MM.1S (cell line): ENCODE data around the gene SAMD7.
A peak's percentile ranks its signal among the peaks of the same experiment; 100 is the strongest.

Experiments used
- DNase-seq: peaks from one replicate; pipeline ENCODE4 v3.0.0-alpha.2; 2015
- H2AFZ ChIP-seq: fragments of 300-600 bp; sonication (generic); 2 replicates; pipeline ENCODE4 v1.6.0; 2016; ENCODE audit warnings: antibody characterized with exemption, low read length
- H3F3A ChIP-seq: fragments of 300-600 bp; sonication (generic); 2 replicates; pipeline ENCODE4 v1.6.1; 2016; ENCODE audit warnings: mild to moderate bottlenecking, antibody characterized with exemption, low read length, moderate library complexity, mixed read lengths; ENCODE audit not compliant: insufficient read depth
- H3K27ac ChIP-seq: fragments of 300-600 bp; sonication (generic); 2 replicates; pipeline ENCODE4 v1.5.1; 2016; ENCODE audit warnings: mild to moderate bottlenecking, low read length
- H3K27me3 ChIP-seq: fragments of 300-600 bp; sonication (generic); replicated peaks from 2 replicates; pipeline ENCODE4 v1.6.0; 2016; ENCODE audit warnings: low read length; ENCODE audit not compliant: insufficient read depth
- H3K36me3 ChIP-seq: fragments of 300-600 bp; sonication (generic); replicated peaks from 2 replicates; pipeline ENCODE4 v1.6.1; 2016; ENCODE audit warnings: mild to moderate bottlenecking, low read length, mixed read lengths; ENCODE audit not compliant: insufficient read depth
- H3K4me1 ChIP-seq: fragments of 300-600 bp; sonication (generic); 2 replicates; pipeline ENCODE4 v1.6.1; 2016; ENCODE audit warnings: low read length, mixed read lengths
- H3K4me2 ChIP-seq: fragments of 300-600 bp; sonication (generic); 2 replicates; pipeline ENCODE4 v1.6.0; 2016; ENCODE audit warnings: low read depth, low read length
- H3K4me3 ChIP-seq: fragments of 300-600 bp; sonication (generic); 2 replicates; pipeline ENCODE4 v1.5.1; 2016; ENCODE audit warnings: low read length, mixed read lengths
- H3K79me2 ChIP-seq: fragments of 300-600 bp; sonication (generic); 2 replicates; pipeline ENCODE4 v1.6.1; 2016; ENCODE audit warnings: mixed run types, low read length, mixed read lengths
- H3K9ac ChIP-seq: fragments of 300-600 bp; sonication (generic); 2 replicates; pipeline ENCODE4 v1.6.1; 2016; ENCODE audit warnings: low read length, mixed read lengths
- H3K9me2 ChIP-seq: fragments of 300-600 bp; sonication (generic); replicated peaks from 2 replicates; pipeline ENCODE4 v1.6.1; 2016; ENCODE audit warnings: mild to moderate bottlenecking, low read length, mixed read lengths; ENCODE audit not compliant: insufficient read depth
- H3K9me3 ChIP-seq: fragments of 300-600 bp; sonication (generic); replicated peaks from 2 replicates; pipeline ENCODE4 v1.6.1; 2016; ENCODE audit warnings: mild to moderate bottlenecking, low read length, mixed read lengths; ENCODE audit not compliant: insufficient read depth
- H4K20me1 ChIP-seq: fragments of 300-600 bp; sonication (generic); 2 replicates; pipeline ENCODE4 v1.6.1; 2016; ENCODE audit warnings: mild to moderate bottlenecking, low read length, moderate library complexity, mixed read lengths; ENCODE audit not compliant: insufficient read depth
- CTCF ChIP-seq: fragments of 300-600 bp; sonication (generic); IDR thresholded peaks from 2 replicates; pipeline ENCODE4 v1.5.1; 2016; ENCODE audit warnings: antibody characterized with exemption, low read length, mixed read lengths
- EZH2 ChIP-seq: fragments of 300-600 bp; sonication (generic); optimal IDR thresholded peaks from 2 replicates; pipeline ENCODE3; 2017; ENCODE audit warnings: low read depth, mild to moderate bottlenecking, antibody characterized with exemption, low read length, mixed read lengths
- EZH2phosphoT487 ChIP-seq: fragments of 300-600 bp; sonication (generic); IDR thresholded peaks from 2 replicates; pipeline ENCODE4 v1.6.1; 2018; ENCODE audit warnings: antibody characterized with exemption, low read length

The SAMD7 gene

GRCh38 chr3:169868369-169868768, 43.0 kb upstream of the SAMD7 start:
- Histone ChIP-seq H2AFZ (no peak overlapping the region), H3K9me2 (no peaks in the 10 kb centered on the region), H4K20me1 (no peaks in the 10 kb centered on the region), H3K36me3 (no peaks in the 10 kb centered on the region), H3K27ac (no peak overlapping the region), H3K27me3 (0 out of 2 replicates have a peak, but pooled peaks cover 2% of the 10 kb centered on the region), H3K4me2 (no peak overlapping the region), H3F3A (no peaks in the 10 kb centered on the region), H3K4me1 (peaks cover 8% of the 10 kb centered on the region), H3K9me3 (no peaks in the 10 kb centered on the region), H3K79me2 (no peaks in the 10 kb centered on the region), H3K4me3 (no peak overlapping the region), H3K9ac (no peak overlapping the region)
- TF ChIP-seq EZH2phosphoT487 (no peak), EZH2 (no peak), CTCF (no peak)
- no peak for DNase-seq

DNA sequence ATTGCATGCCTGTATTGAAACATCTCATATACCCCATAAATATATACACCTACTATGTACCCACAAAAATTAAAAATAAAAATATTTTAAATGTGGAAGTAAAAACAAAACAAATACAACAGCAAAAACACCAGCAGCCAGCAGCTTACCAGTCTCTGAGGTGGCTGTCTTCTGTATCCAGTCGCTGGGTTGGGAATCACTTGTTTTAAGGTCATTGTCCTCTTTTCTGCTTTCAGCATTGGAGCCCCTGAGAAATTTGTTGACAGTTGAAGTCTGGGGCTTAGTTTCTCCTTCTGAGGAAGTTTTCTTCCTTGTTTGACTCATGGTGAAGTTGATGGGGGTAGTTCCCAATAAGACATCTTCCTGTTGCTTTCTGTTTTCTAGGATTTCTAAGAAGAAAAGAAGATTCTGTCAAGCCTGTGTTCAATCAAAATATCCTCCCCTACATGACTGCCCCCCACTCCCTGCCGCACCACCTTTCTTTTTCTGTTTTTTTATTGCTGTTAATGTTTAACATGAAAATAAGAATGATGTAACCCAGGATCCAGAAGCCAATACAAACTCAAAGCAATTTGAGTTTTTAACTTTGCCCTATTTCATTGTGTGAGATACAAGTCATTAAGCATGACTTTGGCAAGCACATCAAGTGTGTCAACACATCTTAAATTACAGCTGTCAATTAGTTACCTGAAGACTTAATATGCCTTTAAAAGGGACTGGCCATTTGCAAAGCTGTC, 41.7 kb upstream of the SAMD7 start, which contains the start of gene LRRC31:
Gene LRRC31, minus strand, starts transcription at position 452 of the 737 bp plus-strand sequence. Its CDS starts 128 bp downstream, at position 324.
- Histone ChIP-seq H3K9me3 (no peaks in the 10 kb centered on the region), H3K4me1 (0 out of 2 replicates have a peak, but pooled peaks cover 3% of the 10 kb centered on the region), H2AFZ (no peak within 1 kb of the TSS), H3K79me2 (no peaks in the 10 kb centered on the region), H4K20me1 (no peaks in the 10 kb centered on the region), H3K27ac (no peak within 1 kb of the TSS), H3K4me2 (no peak within 1 kb of the TSS), H3F3A (no peaks in the 10 kb centered on the region), H3K27me3 (no peaks in the 10 kb centered on the region), H3K9me2 (no peaks in the 10 kb centered on the region), H3K36me3 (no peaks in the 10 kb centered on the region), H3K4me3 (no peak within 1 kb of the TSS), H3K9ac (no peak within 1 kb of the TSS)
- no peak for TF ChIP-seq EZH2
- no peak for TF ChIP-seq CTCF
- TF ChIP-seq EZH2phosphoT487 = no peak
- DNase-seq = no peak

- no peak overlapping the region for H2AFZ ChIP-seq
- no peak overlapping the region for H3K4me3 ChIP-seq
- H3K4me1 ChIP-seq = 0 out of 2 replicates have a peak, but pooled peaks cover 3% of the 10 kb centered on the region
- H3K9me2 ChIP-seq = no peaks in the 10 kb centered on the region
- no peaks in the 10 kb centered on the region for H3K9me3 ChIP-seq
- peak; percentile 25 for DNase-seq
- H3F3A ChIP-seq = no peaks in the 10 kb centered on the region
- H3K27me3 ChIP-seq = no peaks in the 10 kb centered on the region
- no peaks in the 10 kb centered on the region for H3K36me3 ChIP-seq
- no peak overlapping the region for H3K4me2 ChIP-seq
- H3K27ac ChIP-seq = no peak overlapping the region
- no peaks in the 10 kb centered on the region for H4K20me1 ChIP-seq
- no peaks in the 10 kb centered on the region for H3K79me2 ChIP-seq
- H3K9ac ChIP-seq = no peak overlapping the region
- TF ChIP-seq EZH2phosphoT487 = no peak
- no peak for TF ChIP-seq CTCF
- no peak for TF ChIP-seq EZH2
Measured at GRCh38 chr3:169871129-169871886, 40.1 kb upstream of the SAMD7 start.
